GM18951 (cell line): ENCODE measurements around the gene LRRC56.

Experiments
- POLR2A ChIP-seq: IDR thresholded peaks from 4 replicates; pipeline ENCODE4 v1.6.1; 2011; ENCODE audit warnings: mild to moderate bottlenecking; ENCODE audit not compliant: insufficient read length, insufficient read depth; ENCODE audit errors: extremely low read depth
- in situ Hi-C: fragments of 300-500 bp; cut with MboI; formaldehyde crosslinking; loops from one replicate; pipeline ENCODE4 v1.12.0; 2022; ENCODE audit warnings: low sequenced_read_pairs, mixed read lengths, inconsistent platforms; ENCODE audit not compliant: unreplicated experiment

LRRC56 gene

DNA sequence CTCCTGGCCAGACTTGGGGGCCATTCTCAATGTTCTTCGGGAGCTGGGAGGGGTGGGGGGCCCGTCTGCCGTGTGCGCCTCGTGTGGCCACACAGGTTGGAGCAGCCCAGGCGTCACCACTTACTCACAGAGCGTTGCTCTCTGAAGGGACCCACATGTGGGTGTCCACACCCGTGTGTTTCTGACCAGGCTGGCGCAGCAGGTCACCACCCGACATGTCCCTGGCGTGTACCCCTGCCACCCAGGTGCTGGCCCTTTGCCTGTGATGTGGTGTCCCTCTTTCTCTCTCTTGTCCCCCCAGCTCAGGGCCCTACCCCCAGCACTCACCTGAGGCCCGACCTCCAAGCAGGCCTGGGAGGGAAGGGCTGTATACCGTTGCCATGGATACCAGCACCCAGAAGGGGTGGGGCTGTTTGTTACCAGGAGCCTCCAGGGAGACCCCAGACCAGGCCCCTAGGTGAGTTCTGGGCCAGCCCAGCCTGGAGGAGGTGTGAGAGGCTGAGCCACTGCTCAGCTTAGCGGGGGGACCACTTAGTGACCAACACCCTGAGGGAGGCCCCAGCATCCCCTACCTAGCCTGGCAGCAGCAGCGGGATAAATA is 21.8 kb downstream of the LRRC56 start:
- in situ Hi-C loops: no loop called here
- TF ChIP-seq POLR2A: no peak

DNA sequence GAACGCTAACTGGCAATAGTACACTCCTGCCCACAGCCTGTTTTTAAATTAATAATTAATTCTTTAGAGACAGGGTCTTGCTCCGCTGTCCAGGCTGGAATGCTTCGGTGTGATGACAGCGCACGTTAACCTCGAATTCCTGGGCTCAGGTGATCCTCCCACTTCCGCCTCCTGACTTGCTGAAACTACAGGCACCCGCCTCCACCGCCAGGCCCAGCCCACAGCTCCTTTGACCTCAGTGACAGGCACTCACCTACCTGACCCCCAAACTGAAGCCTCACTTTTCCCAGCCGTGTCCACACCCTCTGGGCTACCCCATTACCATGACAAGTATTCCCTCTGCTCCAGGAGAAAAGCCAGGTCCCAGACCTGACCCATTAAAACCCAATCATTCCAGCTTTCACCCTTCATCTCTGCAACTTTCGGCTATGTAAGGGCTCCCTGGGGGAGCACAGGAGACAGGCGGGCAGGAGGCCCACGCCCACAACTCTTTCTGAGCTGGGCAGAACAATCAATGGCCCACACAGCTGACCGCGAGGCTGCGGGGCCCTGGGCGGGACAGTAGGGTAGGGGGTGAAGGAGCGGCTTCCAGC is 22.5 kb downstream of the LRRC56 start:
- no peak for TF ChIP-seq POLR2A
- in situ Hi-C loops: no loop called here

DNA sequence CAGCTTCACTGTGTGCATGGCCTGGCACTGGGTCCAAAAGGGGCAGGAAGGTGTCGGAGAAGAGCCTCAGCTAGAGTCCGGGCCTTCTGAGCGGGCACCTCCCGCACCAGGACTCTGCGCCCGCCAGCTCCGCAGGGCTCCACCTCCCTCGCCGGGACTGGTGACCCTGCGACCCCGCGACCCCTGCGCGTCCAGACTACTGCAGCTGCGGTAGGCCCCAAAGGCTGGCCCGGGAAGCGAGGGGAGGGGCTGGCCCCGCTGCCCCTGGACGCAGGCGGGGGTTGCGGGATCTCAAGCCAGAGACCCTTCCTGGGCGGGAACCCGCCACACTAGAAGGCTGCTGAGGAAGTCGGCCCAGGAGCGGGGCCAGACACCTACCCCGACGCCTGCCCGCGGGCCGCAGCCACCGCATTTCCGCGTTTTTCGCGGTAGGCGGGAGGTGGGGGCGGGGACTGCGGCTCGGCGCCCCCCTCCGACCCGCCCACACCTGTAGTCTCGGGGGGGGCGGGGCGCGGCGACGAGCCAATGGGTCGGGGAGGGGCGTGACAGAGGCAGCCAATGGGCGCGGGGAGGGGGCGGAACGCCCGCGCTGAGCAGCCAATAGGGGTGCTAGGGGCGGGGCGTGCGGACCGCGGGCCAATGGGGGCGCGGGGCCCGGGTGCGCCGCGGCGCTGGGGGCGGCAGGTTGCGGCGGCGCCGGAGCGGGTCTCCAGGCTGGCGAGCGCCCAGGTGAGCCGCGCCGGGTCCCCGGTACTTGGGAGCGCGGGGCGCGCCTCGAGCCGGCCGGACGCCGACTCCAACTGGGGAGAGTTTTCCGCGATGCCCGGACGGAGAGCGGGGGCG is 23.2 kb downstream of the LRRC56 start, which contains the start of the genes LMNTD2 and RASSF7:
LMNTD2 (minus strand) TSS at position 434 of the 843 bp plus-strand sequence; CDS start at position 412, 22 bp downstream.
RASSF7 (plus strand) TSS at position 666 of the 843 bp plus-strand sequence. CDS start 799 bp downstream, outside the sequence.
- peak; percentile 83 for TF ChIP-seq POLR2A
- in situ Hi-C loops: no loop called here

DNA sequence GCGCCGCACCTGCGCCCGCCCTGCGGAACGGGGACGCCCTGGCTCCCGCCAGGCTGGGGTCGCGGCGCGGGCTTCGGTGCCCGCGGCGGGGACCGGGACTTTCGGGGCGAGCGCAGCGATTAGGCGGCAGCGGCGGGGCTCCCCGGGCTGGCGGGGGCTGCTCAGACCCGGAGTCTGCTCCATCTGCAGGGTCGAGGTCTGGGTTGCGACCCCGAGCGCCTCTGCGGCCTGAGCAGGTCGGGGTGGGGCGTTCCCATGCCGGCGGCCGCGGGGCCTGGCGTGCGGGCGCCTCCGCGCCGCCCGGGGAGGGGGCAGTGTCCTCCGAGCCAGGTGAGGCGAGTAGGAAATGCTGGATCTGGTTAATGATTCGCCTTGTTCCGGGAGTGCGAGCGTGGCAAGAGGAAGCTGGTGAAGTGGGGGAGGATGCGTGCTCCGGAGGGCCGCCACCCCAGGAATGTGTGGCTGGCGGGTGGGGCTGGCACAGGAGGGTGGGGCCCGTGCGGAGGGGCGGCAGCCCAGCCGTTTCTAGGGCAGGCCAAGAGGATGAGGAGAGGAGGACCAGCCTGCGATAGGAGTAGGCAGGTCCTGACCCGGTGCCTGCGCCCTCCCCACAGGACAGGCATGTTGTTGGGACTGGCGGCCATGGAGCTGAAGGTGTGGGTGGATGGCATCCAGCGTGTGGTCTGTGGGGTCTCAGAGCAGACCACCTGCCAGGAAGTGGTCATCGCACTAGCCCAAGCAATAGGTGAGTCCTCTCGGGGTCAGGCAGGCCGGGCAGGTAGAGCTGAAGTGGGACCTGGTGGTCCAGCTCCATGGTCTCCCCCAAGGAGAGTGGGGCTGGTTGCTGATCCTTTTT is 24.0 kb downstream of the LRRC56 start:
- TF ChIP-seq POLR2A: no peak
- in situ Hi-C loops: no loop called here

DNA sequence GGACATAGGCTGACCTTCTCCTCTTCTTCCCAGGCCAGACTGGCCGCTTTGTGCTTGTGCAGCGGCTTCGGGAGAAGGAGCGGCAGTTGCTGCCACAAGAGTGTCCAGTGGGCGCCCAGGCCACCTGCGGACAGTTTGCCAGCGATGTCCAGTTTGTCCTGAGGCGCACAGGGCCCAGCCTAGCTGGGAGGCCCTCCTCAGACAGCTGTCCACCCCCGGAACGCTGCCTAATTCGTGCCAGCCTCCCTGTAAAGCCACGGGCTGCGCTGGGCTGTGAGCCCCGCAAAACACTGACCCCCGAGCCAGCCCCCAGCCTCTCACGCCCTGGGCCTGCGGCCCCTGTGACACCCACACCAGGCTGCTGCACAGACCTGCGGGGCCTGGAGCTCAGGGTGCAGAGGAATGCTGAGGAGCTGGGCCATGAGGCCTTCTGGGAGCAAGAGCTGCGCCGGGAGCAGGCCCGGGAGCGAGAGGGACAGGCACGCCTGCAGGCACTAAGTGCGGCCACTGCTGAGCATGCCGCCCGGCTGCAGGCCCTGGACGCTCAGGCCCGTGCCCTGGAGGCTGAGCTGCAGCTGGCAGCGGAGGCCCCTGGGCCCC is 24.8 kb downstream of the LRRC56 start:
- no peak for TF ChIP-seq POLR2A
- in situ Hi-C loops: no loop called here

DNA sequence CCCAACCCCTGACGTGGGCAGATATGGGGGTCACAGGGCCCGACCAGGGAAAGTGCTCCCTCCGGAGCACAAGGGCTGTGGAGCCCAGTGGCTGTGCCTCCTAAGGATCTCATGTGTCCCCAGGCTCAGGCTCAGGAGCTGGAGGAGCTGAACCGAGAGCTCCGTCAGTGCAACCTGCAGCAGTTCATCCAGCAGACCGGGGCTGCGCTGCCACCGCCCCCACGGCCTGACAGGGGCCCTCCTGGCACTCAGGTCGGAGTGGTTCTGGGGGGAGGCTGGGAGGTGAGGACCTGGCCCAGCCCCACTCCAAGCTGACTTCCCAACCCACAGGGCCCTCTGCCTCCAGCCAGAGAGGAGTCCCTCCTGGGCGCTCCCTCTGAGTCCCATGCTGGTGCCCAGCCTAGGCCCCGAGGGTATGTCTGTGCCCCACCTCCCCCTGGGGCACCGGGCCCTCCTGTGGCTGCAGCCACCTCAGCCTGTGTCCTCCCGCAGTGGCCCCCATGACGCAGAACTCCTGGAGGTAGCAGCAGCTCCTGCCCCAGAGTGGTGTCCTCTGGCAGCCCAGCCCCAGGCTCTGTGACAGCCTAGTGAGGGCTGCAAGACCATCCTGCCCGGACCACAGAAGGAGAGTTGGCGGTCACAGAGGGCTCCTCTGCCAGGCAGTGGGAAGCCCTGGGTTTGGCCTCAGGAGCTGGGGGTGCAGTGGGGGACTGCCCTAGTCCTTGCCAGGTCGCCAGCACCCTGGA is 25.9 kb downstream of the LRRC56 start:
- TF ChIP-seq POLR2A: no peak
- in situ Hi-C loops: no loop called here

DNA sequence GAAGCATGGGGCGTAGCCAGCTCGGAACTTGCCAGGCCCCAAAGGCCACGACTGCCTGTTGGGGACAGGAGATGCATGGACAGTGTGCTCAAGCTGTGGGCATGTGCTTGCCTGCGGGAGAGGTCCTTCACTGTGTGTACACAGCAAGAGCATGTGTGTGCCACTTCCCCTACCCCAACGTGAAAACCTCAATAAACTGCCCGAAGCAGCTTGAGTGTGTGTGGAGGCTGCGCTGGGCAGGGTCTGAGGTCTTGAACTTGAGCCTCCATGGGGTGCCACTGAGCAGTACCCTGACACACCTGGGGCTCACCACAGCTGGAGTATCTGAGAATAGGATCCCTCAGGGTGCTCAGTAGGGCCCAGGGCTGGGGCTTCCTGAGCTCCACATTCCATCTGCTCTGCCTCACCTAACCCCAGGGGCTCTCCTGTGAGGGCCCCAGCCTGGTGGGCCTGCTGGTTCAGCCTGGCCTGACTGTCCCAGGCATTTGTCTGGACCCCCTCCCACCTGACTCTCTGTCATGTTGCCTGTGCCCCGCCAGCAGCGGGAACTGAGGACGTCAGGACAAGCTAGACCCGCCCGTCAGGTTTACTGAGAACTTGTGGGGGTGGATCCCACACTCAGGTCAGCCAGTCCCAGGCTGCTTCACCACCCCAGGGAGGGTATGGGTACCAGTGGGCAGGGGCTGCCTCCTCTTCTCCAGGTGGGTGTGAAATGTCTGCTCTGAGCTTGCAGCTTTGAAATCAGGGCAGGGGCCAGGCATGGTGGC is 26.7 kb downstream of the LRRC56 start:
- in situ Hi-C loops: no loop called here

DNA sequence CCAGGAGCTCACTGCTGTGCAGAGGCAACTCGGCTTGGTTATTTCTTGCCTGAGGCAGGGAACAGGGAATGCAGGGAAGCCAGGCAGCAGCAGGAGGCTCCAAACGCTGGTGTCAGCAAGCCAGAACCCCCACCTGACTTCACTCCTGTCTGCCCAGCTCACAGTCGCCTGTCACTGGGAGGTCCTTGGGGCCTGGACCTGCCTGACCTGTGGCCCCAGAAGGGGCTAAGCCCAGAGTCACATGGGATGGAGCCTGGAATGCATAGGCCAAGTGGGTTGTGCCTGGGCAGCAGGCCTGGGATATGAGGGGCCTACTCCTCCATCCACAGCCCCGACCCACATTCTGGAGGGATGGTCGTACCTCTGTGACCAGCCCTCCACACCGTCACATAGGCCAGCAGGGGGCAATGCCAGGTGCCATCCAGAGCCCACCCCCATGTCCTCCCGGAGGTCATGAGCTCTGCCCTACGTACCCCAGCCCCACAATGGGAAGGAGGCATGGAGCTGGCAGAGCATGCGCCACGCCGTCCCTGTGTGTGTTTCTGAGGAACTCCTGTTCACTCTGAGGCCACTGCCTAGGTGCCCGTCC is 28.7 kb downstream of the LRRC56 start:
- in situ Hi-C loops: no loop called here

More for the DNA sequence above, 26.7 kb downstream of the LRRC56 start:
- no peak for TF ChIP-seq POLR2A

DNA sequence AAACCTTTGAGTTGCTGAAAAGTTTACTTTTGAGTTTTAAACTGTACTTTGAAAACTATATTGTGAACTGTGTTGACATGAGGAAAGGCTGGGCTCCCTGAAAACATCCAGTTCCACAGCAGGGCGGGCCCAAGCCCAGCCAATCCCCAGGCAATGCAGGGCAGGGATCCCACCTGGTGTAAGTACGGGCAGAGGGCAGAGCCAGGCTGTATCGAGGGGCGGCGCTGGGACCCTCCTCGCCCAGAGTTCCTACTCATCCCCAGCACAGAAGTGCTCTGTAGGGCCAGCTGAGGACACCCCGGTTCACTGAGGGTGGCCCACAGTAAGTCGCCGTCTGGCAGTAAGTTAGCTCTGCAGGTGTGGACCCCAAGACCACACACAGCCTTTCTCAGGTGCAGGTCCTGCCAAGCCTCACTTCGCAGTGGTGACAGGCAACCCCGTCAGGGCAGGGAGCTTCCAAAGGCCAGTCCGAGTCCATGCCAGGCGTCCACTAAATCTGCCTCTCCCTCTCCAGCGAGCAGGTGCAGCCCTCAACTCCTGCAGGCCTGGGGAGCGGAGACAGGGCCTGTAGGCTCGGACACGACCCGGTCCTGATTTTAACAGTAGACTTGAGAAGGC is 29.8 kb downstream of the LRRC56 start:
- no peak for TF ChIP-seq POLR2A
- in situ Hi-C loops: no loop called here

More for the DNA sequence above, 28.7 kb downstream of the LRRC56 start:
- no peak for TF ChIP-seq POLR2A

DNA sequence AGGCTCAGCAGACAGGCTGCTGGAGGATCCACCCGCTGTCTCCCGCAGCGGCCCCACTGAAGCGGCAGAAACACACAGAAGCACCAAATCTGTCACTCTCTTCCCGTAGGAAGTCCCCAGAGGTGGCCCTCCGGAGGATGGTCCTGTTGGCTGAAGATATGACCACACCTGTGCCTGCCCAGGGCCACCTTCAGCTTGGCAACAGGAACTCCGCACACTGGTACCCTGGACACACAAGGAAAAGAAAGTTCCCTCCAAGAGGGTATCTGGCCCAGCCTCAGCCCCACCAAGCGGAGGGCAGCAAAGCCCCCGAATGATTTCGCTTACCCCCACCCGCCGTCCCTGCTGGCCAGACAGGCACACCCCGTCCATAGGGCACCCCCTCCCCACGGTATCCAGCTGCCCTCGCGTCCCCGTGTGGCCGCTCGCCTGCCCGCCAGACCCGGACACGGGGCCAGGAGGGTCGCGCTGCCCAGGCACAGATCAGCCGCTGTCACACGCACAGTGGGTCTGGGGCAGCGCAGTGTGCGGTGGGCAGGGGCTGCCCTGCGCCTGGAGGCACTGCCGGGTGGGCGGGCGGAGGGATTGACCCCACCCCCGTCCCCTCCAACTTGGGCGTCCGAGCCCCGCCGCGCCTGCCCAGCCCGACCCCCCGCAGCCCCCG is 30.4 kb downstream of the LRRC56 start:
- in situ Hi-C loops: no loop called here

More for the DNA sequence above, 30.4 kb downstream of the LRRC56 start:
- TF ChIP-seq POLR2A: no peak
